ENCODE measurements around the gene GAS6. TPM values are rescaled to one million over a fixed set of nuclear protein-coding genes. Genes with fewer than 3 reads are reported as not detected.

GAS6 gene
- total and polyA plus RNA-seq, 12 donors = 7.1 to 109 (median 82.9) TPM

- TF ChIP-seq CTCF (IDR thresholded peaks at IDR 0.05) (no peak), POLR2A (IDR thresholded peaks at IDR 0.05) (no peak)
- peaks cover 0 to 6% of the 10 kb centered on the region in 2 donors for H3K4me1 ChIP-seq (replicated peaks in 1 of 2)
- H3K36me3 ChIP-seq (replicated peaks in 1 of 2) = no peaks in the 10 kb centered on the region
- WGBS, 4 donors = 86 to 94% (median 88%) methylated on average over 8 to 13 of the region's 13 CpGs
- H3K27ac ChIP-seq = peak overlapping the region in 1 of 5 donors; percentile 10
- H3K4me3 ChIP-seq = no peak overlapping the region
- H3K9me3 ChIP-seq (replicated peaks in 1 of 3) = no peaks in the 10 kb centered on the region
- peak in 1 of 7 donors; percentile 11 for DNase-seq
- no peaks in the 10 kb centered on the region for H3K27me3 ChIP-seq
- intact Hi-C loops (cut with DNase I) = no loop called here
These were observed 18.8 kb downstream of the GAS6 start for GRCh38 chr13:113845055-113845454.

- H3K27me3 ChIP-seq = no peaks in the 10 kb centered on the region
- 70 to 77% (median 76%) methylated on average over 17 to 26 of the region's 26 CpGs for WGBS, 4 donors
- no peaks in the 10 kb centered on the region for H3K36me3 ChIP-seq (replicated peaks in 1 of 2)
- no peak for TF ChIP-seq CTCF (IDR thresholded peaks at IDR 0.05)
- no peak for TF ChIP-seq POLR2A (IDR thresholded peaks at IDR 0.05)
- H3K4me1 ChIP-seq (replicated peaks in 1 of 2) = peaks cover 0 to 7% of the 10 kb centered on the region in 2 donors
- H3K9me3 ChIP-seq (replicated peaks in 1 of 3) = no peaks in the 10 kb centered on the region
- peak overlapping the region in 1 of 5 donors; percentile 40 for H3K27ac ChIP-seq
- H3K4me3 ChIP-seq = no peak overlapping the region
- DNase-seq = peak in 6 of 7 donors; percentile 29 to 78 (median 40)
- intact Hi-C loops (cut with DNase I) = no loop called here
These were observed 19.9 kb downstream of the GAS6 start for GRCh38 chr13:113843864-113844556.

GRCh38 chr13:113843063-113843654 lies 20.7 kb downstream of the GAS6 start:
- DNase-seq = no peak
- TF ChIP-seq CTCF (IDR thresholded peaks at IDR 0.05) (no peak), POLR2A (IDR thresholded peaks at IDR 0.05) (no peak)
- Histone ChIP-seq H3K9me3 (replicated peaks in 1 of 3) (no peaks in the 10 kb centered on the region), H3K27ac (no peak overlapping the region), H3K4me3 (no peak overlapping the region), H3K4me1 (replicated peaks in 1 of 2) (peaks cover 8 to 14% of the 10 kb centered on the region in 2 donors), H3K27me3 (no peaks in the 10 kb centered on the region), H3K36me3 (replicated peaks in 1 of 2) (no peaks in the 10 kb centered on the region)
- 82 to 93% (median 92%) methylated on average over 11 to 30 of the region's 30 CpGs for WGBS, 4 donors
- intact Hi-C loops (cut with DNase I) = no loop called here

- no peaks in the 10 kb centered on the region for H3K27me3 ChIP-seq
- no peaks in the 10 kb centered on the region for H3K36me3 ChIP-seq (replicated peaks in 1 of 2)
- no peak for DNase-seq
- no peak overlapping the region for H3K4me3 ChIP-seq
- 95 to 97% (median 96%) methylated on average over 22 to 29 of the region's 29 CpGs for WGBS, 4 donors
- TF ChIP-seq CTCF (IDR thresholded peaks at IDR 0.05) (no peak), POLR2A (IDR thresholded peaks at IDR 0.05) (no peak)
- no peaks in the 10 kb centered on the region for H3K9me3 ChIP-seq (replicated peaks in 1 of 3)
- intact Hi-C loops (cut with DNase I) = no loop called here
- no peak overlapping the region for H3K27ac ChIP-seq
- H3K4me1 ChIP-seq (replicated peaks in 1 of 2) = peaks cover 14 to 20% of the 10 kb centered on the region in 2 donors
These were observed 21.4 kb downstream of the GAS6 start for GRCh38 chr13:113842336-113843062.

All from adrenal gland (tissue), 12 donors.